Urothelium cell line (cell line): ENCODE data around the gene ZNF521.
A peak's percentile ranks its signal among the peaks of the same experiment; 100 is the strongest.

Experiments
- DNase-seq: peaks from one replicate; pipeline ENCODE4 v3.0.0; 2011; ENCODE audit warnings: low spot score, mixed read lengths
- FAIRE-seq: peaks from 2 replicates; lab custom pipeline; 2011; peaks lifted over from hg19 to GRCh38; lab: Jason Lieb, UNC

Gene ZNF521

GRCh38 chr18:25137197-25137472, 214.8 kb downstream of the ZNF521 start:
- FAIRE-seq, result no peak
- DNase-seq, result no peak

- FAIRE-seq (no peak), DNase-seq (peak; percentile 2)
Observed at GRCh38 chr18:25136416-25137196, 215.4 kb downstream of the ZNF521 start.

- DNase-seq, result no peak
- no peak for FAIRE-seq
Observed at GRCh38 chr18:25134861-25135260, 217.1 kb downstream of the ZNF521 start.

GRCh38 chr18:25133879-25134278, 218.1 kb downstream of the ZNF521 start:
- no peak for DNase-seq
- no peak for FAIRE-seq

- FAIRE-seq (no peak), DNase-seq (no peak)
Observed at GRCh38 chr18:25132786-25133496, 219.0 kb downstream of the ZNF521 start.

GRCh38 chr18:25126751-25127150, 225.2 kb downstream of the ZNF521 start:
- no peak for FAIRE-seq
- no peak for DNase-seq

GRCh38 chr18:25125680-25126079, 226.3 kb downstream of the ZNF521 start:
- no peak for DNase-seq
- FAIRE-seq, result no peak

- no peak for FAIRE-seq
- no peak for DNase-seq
Observed at GRCh38 chr18:25123438-25124232, 228.3 kb downstream of the ZNF521 start.

- DNase-seq (no peak), FAIRE-seq (no peak)
Observed at GRCh38 chr18:25121442-25121841, 230.5 kb downstream of the ZNF521 start.

- FAIRE-seq (no peak), DNase-seq (no peak)
Observed at GRCh38 chr18:25113566-25113965, 238.4 kb downstream of the ZNF521 start.

GRCh38 chr18:25112821-25113434, 239.0 kb downstream of the ZNF521 start:
- FAIRE-seq (no peak), DNase-seq (no peak)

GRCh38 chr18:25111377-25112288, 240.3 kb downstream of the ZNF521 start:
- DNase-seq (no peak), FAIRE-seq (no peak)

- FAIRE-seq (no peak), DNase-seq (no peak)
Observed at GRCh38 chr18:25109484-25109883, 242.5 kb downstream of the ZNF521 start.

GRCh38 chr18:25103468-25104155, 248.4 kb downstream of the ZNF521 start:
- FAIRE-seq (no peak), DNase-seq (no peak)

- FAIRE-seq (no peak), DNase-seq (no peak)
Observed at GRCh38 chr18:25102662-25103061, 249.3 kb downstream of the ZNF521 start.

- FAIRE-seq (no peak), DNase-seq (no peak)
Observed at GRCh38 chr18:25100418-25100817, 251.5 kb downstream of the ZNF521 start.

GRCh38 chr18:25099895-25100294, 252.1 kb downstream of the ZNF521 start:
- FAIRE-seq (no peak), DNase-seq (no peak)

- FAIRE-seq, result no peak
Observed at GRCh38 chr18:25097569-25098056, 254.4 kb downstream of the ZNF521 start.

GRCh38 chr18:25097057-25097456, 254.9 kb downstream of the ZNF521 start:
- DNase-seq, result no peak
- FAIRE-seq, result no peak

More at GRCh38 chr18:25097569-25098056, 254.4 kb downstream of the ZNF521 start:
- DNase-seq, result no peak
